Right lung (tissue), 5 donors: Measurements from ENCODE around the gene EIF2S3B. TPM values are rescaled to one million over a fixed set of nuclear protein-coding genes. Genes with fewer than 3 reads are reported as not detected.

ENCODE experiments used
- DNase-seq, 2 donors: peaks; one replicate each; pipeline ENCODE4 v3.0.0-alpha.2; 2013
- polyA plus RNA-seq, 5 donors: library from polyadenylated mRNA; unstranded; fragments of 120-200 nt; gene quantifications; one replicate each; pipeline versions ENCODE4 v1.2.1 to v1.2.3, GENCODE V29; 2013; ENCODE audit warnings: inconsistent platforms in 1 of 5, low replicate concordance in 1 of 5; ENCODE audit not compliant: insufficient read length in 5 of 5, insufficient read depth in 1 of 5

The EIF2S3B gene
- polyA plus RNA-seq, 5 donors = 1.3 to 12.3 (median 3.8) TPM

DNA sequence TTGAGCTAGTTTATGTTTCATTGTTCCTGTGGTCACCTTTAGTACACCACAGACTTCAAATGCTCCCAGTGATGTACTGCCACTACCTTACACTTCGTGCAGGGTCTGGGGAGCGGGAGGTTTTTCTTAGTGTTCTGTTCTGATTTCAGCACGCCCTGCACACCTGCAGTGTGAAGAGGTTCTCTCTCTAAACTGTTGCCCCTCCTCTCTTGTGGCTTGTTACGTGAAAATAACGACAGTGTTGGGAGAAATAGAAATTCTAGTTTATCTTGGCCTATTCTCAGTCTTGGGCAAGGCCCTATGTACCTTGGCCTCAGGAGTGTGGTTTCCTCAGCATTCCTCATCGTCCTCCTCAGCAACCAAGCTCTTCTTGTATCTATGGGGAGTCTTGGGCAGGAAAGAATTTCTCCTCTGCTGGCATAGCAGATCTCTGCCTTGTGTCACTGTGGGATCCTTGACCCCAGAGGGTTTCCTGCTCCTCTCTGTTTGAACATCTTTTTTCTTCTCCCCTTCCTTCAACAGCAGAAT lies 48.6 kb downstream of the EIF2S3B start:
- no peak for DNase-seq

- DNase-seq = no peak
These were observed 49.2 kb downstream of the EIF2S3B start for GRCh38 chr12:10554756-10555481.

- DNase-seq = no peak
These were observed 51.6 kb downstream of the EIF2S3B start for GRCh38 chr12:10557329-10557728.

GRCh38 chr12:10557766-10558165 lies 52.1 kb downstream of the EIF2S3B start:
- DNase-seq = no peak

Other genes with a start within 250 kb of the EIF2S3B start
- 1 to 10 TPM; 1.0 to 2.2 (median 1.4) TPM for gene KLRD1, start 198.0 kb upstream of the EIF2S3B start, polyA plus RNA-seq
- 1 to 10 TPM in 4 of 5 donors, under 1 TPM in 1; 0.98 to 3.0 (median 1.5) TPM for gene KLRK1, start 115.8 kb upstream of the EIF2S3B start, polyA plus RNA-seq
- under 1 TPM in 4 of 5 donors, not detected in 1; 0.36 to 0.85 (median 0.41) TPM for gene KLRC4, start 96.1 kb upstream of the EIF2S3B start, polyA plus RNA-seq
- under 1 TPM in 4 of 5 donors, not detected in 1; 0.15 to 0.59 (median 0.27) TPM for gene KLRC3, start 85.3 kb upstream of the EIF2S3B start, polyA plus RNA-seq
- under 1 TPM; 0.15 to 0.71 (median 0.42) TPM for gene KLRC2, start 69.9 kb upstream of the EIF2S3B start, polyA plus RNA-seq
- gene KLRC1, start 52.5 kb upstream of the EIF2S3B start, polyA plus RNA-seq = 1 to 10 TPM in 2 of 5 donors, under 1 TPM in 3; 0.46 to 2.6 (median 0.91) TPM
- 10 to 100 TPM; 31.3 to 56.6 (median 44.7) TPM for gene MAGOHB, start 107.7 kb downstream of the EIF2S3B start, polyA plus RNA-seq
- gene STYK1, start 168.2 kb downstream of the EIF2S3B start, polyA plus RNA-seq = under 1 TPM; 0.54 to 0.85 (median 0.60) TPM
- 100 to 1,000 TPM; 123 to 182 (median 145) TPM for gene YBX3, start 217.4 kb downstream of the EIF2S3B start, polyA plus RNA-seq